ENCODE results near the gene ATP13A4. TPM values are rescaled to one million over a fixed set of nuclear protein-coding genes. Genes with fewer than 3 reads are reported as not detected.

The ATP13A4 gene
- total and polyA plus RNA-seq, 2 donors (not counting 1 experiment from before 2014, with no cell fraction given): 1.7 to 6.4 TPM

GRCh38 chr3:193389335-193389734 lies 165.4 kb downstream of the ATP13A4 start:
- WGBS (ENCODE audit: insufficient coverage): 67% methylated on average over 1 of the region's 2 CpGs
- H3K9me3 Mint-ChIP-seq (ENCODE audit: insufficient read depth): no peaks in the 10 kb centered on the region
- Histone ChIP-seq H3K9me3 (ENCODE audit: control extremely low read depth in 1 of 3, control insufficient read depth in 2 of 3, insufficient read depth in 1 of 3, low read length in 2 of 3) (peaks cover 0 to 3% (median 0%) of the 10 kb centered on the region in 3 donors), H3K9ac (ENCODE audit: low read length) (no peak overlapping the region), H3K27me3 (replicated peaks in 1 of 4; ENCODE audit: control extremely low read depth in 1 of 4, control insufficient read depth in 3 of 4, insufficient read depth in 4 of 4, low read length in 3 of 4) (no peaks in the 10 kb centered on the region), H2AFZ (ENCODE audit: insufficient read depth, low read depth, low read length, poor library complexity, severe bottlenecking) (no peak overlapping the region), H3K27ac (ENCODE audit: low read length in 2 of 2) (no peak overlapping the region), H3K36me3 (replicated peaks in 1 of 2; ENCODE audit: control extremely low read depth in 1 of 2, control insufficient read depth in 1 of 2, extremely low read depth in 1 of 2, insufficient read depth in 2 of 2, low read length in 1 of 2) (no peaks in the 10 kb centered on the region), H3K79me2 (ENCODE audit: control insufficient read depth, insufficient read depth, low read length) (no peaks in the 10 kb centered on the region), H3K4me2 (replicated peaks; ENCODE audit: low read depth, low read length, poor library complexity, severe bottlenecking) (no peak overlapping the region), H4K20me1 (ENCODE audit: control insufficient read depth, insufficient read depth, low read length, poor library complexity, severe bottlenecking) (no peaks in the 10 kb centered on the region), H3K4me3 (ENCODE audit: control extremely low read depth in 1 of 5, extremely low read depth in 1 of 5, insufficient read depth in 1 of 5, low read depth in 2 of 5, low read length in 4 of 5) (no peak overlapping the region), H3K4me1 (ENCODE audit: control insufficient read depth in 2 of 2, insufficient read depth in 2 of 2, low read length in 2 of 2) (no peaks in the 10 kb centered on the region)
- H3K27ac Mint-ChIP-seq: no peak overlapping the region
- intact Hi-C loops (cut with micrococcal nuclease): no loop called here
- POLR2A ChIA-PET: no interaction called here
- CTCF ChIA-PET: no interaction called here
- H3K4me1 Mint-ChIP-seq: no peaks in the 10 kb centered on the region
- no peak overlapping the region for H3K4me3 Mint-ChIP-seq
- TF ChIP-seq EZH2 (IDR thresholded peaks at IDR 0.05; ENCODE audit: borderline replicate concordance, insufficient read depth, low read depth, low read length, poor library complexity, severe bottlenecking) (no peak), CTCF (IDR thresholded peaks at IDR 0.05) (no peak)
- DNase-seq (no peak), ATAC-seq (ENCODE audit: low read depth) (no peak)
- peaks cover 19% of the 10 kb centered on the region for H3K27me3 Mint-ChIP-seq

- H3K27ac ChIP-seq (ENCODE audit: low read length in 2 of 2): no peak overlapping the region
- H3K79me2 ChIP-seq (ENCODE audit: control insufficient read depth, insufficient read depth, low read length): no peaks in the 10 kb centered on the region
- TF ChIP-seq CTCF (IDR thresholded peaks at IDR 0.05) (no peak), EZH2 (IDR thresholded peaks at IDR 0.05; ENCODE audit: borderline replicate concordance, insufficient read depth, low read depth, low read length, poor library complexity, severe bottlenecking) (no peak)
- H3K9me3 ChIP-seq (ENCODE audit: control extremely low read depth in 1 of 3, control insufficient read depth in 2 of 3, insufficient read depth in 1 of 3, low read length in 2 of 3): peaks cover 0 to 3% (median 0%) of the 10 kb centered on the region in 3 donors
- no peak overlapping the region for H3K4me3 Mint-ChIP-seq
- intact Hi-C loops (cut with micrococcal nuclease): no loop called here
- H3K4me3 ChIP-seq (ENCODE audit: control extremely low read depth in 1 of 5, extremely low read depth in 1 of 5, insufficient read depth in 1 of 5, low read depth in 2 of 5, low read length in 4 of 5): no peak overlapping the region
- H3K4me2 ChIP-seq (replicated peaks; ENCODE audit: low read depth, low read length, poor library complexity, severe bottlenecking): no peak overlapping the region
- ChIA-PET CTCF (no interaction called here), POLR2A (no interaction called here)
- peaks cover 20% of the 10 kb centered on the region for H3K27me3 Mint-ChIP-seq
- DNase-seq (no peak), ATAC-seq (ENCODE audit: low read depth) (no peak)
- H3K4me1 ChIP-seq (ENCODE audit: control insufficient read depth in 2 of 2, insufficient read depth in 2 of 2, low read length in 2 of 2): no peaks in the 10 kb centered on the region
- no peak overlapping the region for H2AFZ ChIP-seq (ENCODE audit: insufficient read depth, low read depth, low read length, poor library complexity, severe bottlenecking)
- no peaks in the 10 kb centered on the region for H3K9me3 Mint-ChIP-seq (ENCODE audit: insufficient read depth)
- no peak overlapping the region for H3K27ac Mint-ChIP-seq
- no peaks in the 10 kb centered on the region for H3K36me3 ChIP-seq (replicated peaks in 1 of 2; ENCODE audit: control extremely low read depth in 1 of 2, control insufficient read depth in 1 of 2, extremely low read depth in 1 of 2, insufficient read depth in 2 of 2, low read length in 1 of 2)
- WGBS (ENCODE audit: insufficient coverage): 83% methylated on average over 5 of the region's 6 CpGs
- H3K4me1 Mint-ChIP-seq: no peaks in the 10 kb centered on the region
- H3K9ac ChIP-seq (ENCODE audit: low read length): no peak overlapping the region
- H4K20me1 ChIP-seq (ENCODE audit: control insufficient read depth, insufficient read depth, low read length, poor library complexity, severe bottlenecking): no peaks in the 10 kb centered on the region
- no peaks in the 10 kb centered on the region for H3K27me3 ChIP-seq (replicated peaks in 1 of 4; ENCODE audit: control extremely low read depth in 1 of 4, control insufficient read depth in 3 of 4, insufficient read depth in 4 of 4, low read length in 3 of 4)
These were observed 166.3 kb downstream of the ATP13A4 start for GRCh38 chr3:193388361-193388760.
